LHCN-M2 (cell line): ENCODE results near the gene FRRS1. TPM values are rescaled to one million over a fixed set of nuclear protein-coding genes. Genes with fewer than 3 reads are reported as not detected.

ENCODE experiments used
- DNase-seq: peaks from one replicate; pipeline ENCODE4 v3.0.0-alpha.2; 2012; ENCODE audit warnings: low read depth
- total RNA-seq: library from RNA; depleted of rRNA; stranded (reverse); fragments of >200 nt; gene quantifications from 2 replicates; pipeline ENCODE4 v1.2.3, GENCODE V29; 2014; rRNA removed

FRRS1 gene
- total RNA-seq, 1 experiment from 2014 or later: 7.2 TPM

GRCh38 chr1:99677416-99677815 lies 89.0 kb downstream of the FRRS1 start:
- DNase-seq: peak; percentile 43

GRCh38 chr1:99676876-99677275 lies 89.6 kb downstream of the FRRS1 start:
- no peak for DNase-seq

GRCh38 chr1:99675994-99676393 lies 90.4 kb downstream of the FRRS1 start:
- no peak for DNase-seq

GRCh38 chr1:99675292-99675691 lies 91.1 kb downstream of the FRRS1 start:
- DNase-seq: no peak

GRCh38 chr1:99674115-99675064 lies 92.0 kb downstream of the FRRS1 start:
- peak; percentile 52 for DNase-seq

GRCh38 chr1:99673315-99673714 lies 93.1 kb downstream of the FRRS1 start:
- no peak for DNase-seq

- DNase-seq: peak; percentile 76
These were observed 93.8 kb downstream of the FRRS1 start for GRCh38 chr1:99672530-99673213.

GRCh38 chr1:99672038-99672437 lies 94.4 kb downstream of the FRRS1 start:
- no peak for DNase-seq

GRCh38 chr1:99670583-99670982 lies 95.9 kb downstream of the FRRS1 start:
- DNase-seq: no peak

GRCh38 chr1:99669821-99670220 lies 96.6 kb downstream of the FRRS1 start:
- DNase-seq: no peak

GRCh38 chr1:99669376-99669775 lies 97.1 kb downstream of the FRRS1 start:
- DNase-seq: no peak

- DNase-seq: no peak
These were observed 101.2 kb downstream of the FRRS1 start for GRCh38 chr1:99665212-99665611.

- DNase-seq: no peak
These were observed 102.9 kb downstream of the FRRS1 start for GRCh38 chr1:99663501-99663900.

- DNase-seq: peak; percentile 86
These were observed 103.8 kb downstream of the FRRS1 start for GRCh38 chr1:99662539-99663080.

- DNase-seq: no peak
These were observed 104.7 kb downstream of the FRRS1 start for GRCh38 chr1:99661780-99662179.

GRCh38 chr1:99660496-99660895 lies 105.9 kb downstream of the FRRS1 start:
- no peak for DNase-seq

GRCh38 chr1:99659755-99660210 lies 106.7 kb downstream of the FRRS1 start:
- DNase-seq: peak; percentile 93

Other genes with a start within 250 kb of the FRRS1 start
- 56.5 and 75.1 TPM in 2 replicates for gene PALMD, start 120.5 kb downstream of the FRRS1 start, total RNA-seq
- 4.1 and 5.5 TPM in 2 replicates for gene AGL, start 83.7 kb upstream of the FRRS1 start, total RNA-seq
- gene SLC35A3, start 203.4 kb upstream of the FRRS1 start, total RNA-seq: 32.0 and 33.2 TPM in 2 replicates